GM18526 (cell line): Measurements from ENCODE around the gene ARAP1.

ENCODE experiments used
- POLR2A ChIP-seq: IDR thresholded peaks from 3 replicates; pipeline ENCODE4 v1.6.1; 2011; ENCODE audit not compliant: insufficient read length; ENCODE audit errors: extremely low read depth

Gene ARAP1

DNA sequence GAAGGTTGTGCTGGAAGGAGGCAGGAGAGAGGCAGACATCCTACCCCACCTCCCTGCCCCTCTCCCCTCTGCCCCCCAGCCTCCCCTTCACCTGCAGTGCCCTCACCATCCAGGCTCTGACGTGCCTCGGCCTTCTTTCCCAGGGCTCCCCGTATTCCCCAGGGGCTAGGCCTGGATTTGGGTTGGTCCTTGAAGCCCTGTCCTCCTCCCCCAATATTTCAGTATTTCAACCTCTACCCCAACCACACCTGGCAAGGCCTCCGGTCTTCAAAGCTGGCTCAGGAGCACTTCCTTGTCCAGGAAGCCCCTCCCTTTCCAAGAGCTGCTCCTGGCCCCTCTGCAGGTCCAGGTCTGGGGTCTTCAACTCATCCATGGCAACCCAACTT is 69.4 kb downstream of the ARAP1 start:
- no peak for TF ChIP-seq POLR2A

DNA sequence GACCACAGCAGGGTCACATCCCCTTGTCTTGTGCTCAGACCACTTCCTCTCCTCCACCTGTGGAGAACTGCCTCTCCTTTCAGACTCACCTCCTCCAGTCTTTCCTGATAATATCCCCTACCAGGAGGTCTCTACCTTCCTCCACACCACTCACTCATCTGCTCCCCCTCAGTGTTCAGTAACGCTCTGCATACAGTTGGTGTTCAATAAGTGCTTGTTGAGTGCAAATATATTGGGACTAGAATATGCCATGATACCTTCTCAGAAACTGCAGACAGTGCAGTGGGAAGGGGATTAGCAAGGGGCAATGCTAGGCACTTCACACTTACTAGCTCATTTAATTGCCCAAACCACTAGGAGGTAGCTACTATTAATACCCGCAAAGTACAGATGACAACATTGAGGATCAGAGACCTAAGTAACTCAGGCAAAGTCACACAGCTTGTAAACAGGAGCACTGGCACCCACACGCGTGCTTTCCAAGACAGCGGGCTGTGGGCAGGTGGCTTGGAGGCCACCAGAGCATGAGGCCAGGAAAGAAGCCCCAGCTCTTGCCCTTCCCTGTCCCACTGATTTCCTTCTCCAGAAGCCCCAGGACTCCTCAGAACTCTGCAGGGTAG is 69.9 kb downstream of the ARAP1 start:
- TF ChIP-seq POLR2A, result no peak

DNA sequence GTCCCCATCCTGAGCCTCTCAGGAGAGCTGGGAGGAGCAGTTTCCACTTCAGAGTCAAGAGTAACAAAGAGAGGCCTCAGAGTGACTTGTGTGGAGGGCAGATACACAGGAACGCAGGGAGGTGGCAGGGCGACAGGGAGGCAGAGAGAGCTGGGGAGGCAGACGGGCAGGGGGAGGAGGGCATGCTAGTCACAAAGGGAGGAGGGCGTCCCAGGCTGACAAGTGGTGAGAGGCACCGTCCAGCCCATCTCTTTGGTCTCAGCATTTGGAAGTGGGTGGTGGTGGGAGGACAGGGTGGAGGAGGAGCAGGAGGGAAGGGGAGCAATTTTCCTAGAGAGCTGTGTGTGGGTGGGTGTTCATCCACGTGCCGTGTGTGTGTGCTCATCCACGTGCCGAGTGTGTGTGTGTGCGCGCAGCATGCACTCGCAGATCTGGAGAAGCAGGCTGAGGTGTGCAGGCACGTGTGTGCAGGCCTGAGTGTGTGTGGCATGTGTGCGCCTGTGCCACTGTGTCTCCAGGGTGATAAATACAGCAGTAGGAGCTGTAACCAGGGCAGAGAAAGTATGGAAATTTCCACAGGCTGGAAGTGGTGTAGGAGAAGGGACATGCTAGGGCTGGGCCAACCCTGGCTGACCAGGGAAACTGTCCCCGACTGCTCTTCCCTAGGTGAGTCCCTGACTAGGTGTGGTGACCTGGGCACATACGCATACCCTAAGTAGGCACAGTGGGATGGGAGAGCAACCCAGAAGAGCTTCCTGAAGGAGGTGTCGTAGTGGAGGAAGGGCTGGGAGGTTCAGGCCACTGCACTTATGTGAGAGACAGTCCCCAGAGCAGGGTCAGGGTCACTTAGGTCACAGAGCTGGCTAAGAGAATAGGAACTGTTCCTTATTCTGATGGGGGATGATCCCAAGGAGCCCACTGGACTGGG is 70.7 kb downstream of the ARAP1 start:
- no peak for TF ChIP-seq POLR2A

DNA sequence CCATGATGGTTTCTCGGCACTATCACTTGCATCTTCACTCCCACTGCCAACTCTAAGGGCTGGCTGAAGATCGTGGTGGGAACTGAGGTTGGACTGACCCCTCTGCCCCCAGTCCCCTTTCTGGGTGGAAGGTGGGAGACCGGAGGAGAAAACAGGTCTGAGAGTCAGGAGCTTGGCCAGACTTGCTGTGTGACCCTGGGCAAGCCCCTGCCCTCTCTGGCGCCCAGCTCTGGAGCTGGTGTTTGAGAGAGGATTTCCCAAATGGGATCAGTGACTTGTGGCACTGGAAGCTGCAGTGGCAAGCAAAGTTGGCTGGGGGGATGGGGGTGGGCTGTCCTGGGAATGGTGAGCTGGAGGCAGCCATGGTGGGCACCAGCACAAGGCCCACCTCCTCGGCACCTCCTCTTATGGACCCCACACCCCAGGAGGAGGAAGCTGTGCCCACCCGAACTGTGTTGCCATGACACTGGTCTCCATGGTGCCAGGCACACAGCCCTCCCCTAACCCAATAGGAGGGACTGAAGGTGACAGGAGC is 71.5 kb downstream of the ARAP1 start:
- TF ChIP-seq POLR2A, result no peak

DNA sequence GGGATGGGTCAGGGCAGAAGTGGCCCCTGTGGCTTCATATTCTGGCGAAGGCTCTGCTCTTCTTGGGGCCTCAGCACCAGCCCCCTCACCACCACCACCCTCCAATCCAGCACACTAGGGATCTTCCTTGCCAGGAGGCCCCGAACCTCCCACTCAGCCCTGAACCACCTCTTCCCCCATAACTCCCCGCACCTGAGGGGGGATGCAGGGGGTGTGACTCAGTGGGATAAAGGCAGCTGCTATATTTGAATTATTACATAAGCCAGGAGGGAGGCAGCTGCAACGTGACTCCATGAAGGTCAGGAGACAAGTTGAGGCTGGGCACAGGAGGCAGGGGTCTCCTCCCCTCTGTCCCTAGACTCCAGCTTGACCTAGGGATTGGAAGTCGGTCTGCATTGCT is 72.3 kb downstream of the ARAP1 start:
- TF ChIP-seq POLR2A, result no peak

DNA sequence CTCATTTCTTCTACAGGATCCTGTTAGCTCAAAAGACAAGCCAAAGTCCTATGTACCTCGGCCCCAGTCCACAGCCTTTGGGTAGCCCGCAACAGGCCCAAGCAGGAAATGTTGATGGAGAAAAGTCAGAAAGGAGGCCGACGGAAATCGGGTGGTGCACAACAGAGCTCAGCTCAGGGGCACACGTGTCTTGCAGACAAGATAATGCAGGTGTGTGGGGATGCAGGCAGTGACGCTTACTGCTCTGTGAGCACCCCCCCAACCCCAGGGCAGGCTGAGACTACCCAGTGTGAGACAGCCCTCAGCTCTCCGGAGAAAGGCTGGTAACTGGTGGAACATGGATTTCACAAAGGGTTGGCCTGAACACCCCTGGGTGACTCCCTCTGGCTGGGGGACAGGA is 73.7 kb downstream of the ARAP1 start:
- TF ChIP-seq POLR2A, result no peak

DNA sequence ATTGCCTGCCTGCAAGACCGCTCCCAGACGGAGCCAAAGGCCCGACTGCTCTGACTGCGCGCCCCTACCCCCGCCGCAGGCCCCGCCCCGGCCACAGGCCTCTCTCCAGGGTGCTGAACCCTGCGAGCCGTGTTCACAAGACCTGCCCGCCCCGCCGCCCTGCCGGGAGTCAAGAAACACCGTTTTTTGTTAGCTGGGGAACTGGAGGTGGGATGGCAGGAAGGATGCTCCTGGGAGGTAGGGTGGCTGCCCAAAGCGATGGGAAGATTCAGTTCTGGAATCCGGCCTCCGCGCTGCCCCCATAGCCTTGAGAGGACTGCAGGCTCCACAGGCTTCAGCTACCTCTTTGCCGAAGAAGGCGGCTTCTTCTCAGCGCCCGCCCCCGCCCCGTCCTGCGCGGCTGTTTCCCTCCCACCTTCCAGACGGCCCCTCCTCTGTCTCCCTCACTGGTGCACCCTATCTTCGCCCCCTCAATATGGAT is 75.3 kb downstream of the ARAP1 start:
- no peak for TF ChIP-seq POLR2A

DNA sequence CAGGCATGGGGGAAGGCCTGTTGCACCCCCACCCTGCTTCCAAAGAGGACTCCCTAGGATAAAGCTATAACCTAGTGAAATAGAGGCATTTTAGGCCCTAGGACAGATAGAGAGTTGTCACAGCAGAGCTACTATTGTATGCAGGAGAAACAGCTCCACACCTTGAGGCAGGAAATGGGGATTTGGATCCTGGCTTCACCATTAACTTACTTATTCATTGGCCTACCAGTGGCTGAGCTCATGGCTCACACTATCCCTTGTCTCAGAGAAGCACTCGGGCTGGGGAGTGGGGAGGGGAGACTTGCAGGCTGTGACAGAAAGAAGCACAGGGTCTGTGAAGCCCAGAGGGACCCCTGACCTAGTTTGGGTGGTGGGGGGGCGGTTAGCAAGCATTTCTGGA is 77.0 kb downstream of the ARAP1 start:
- no peak for TF ChIP-seq POLR2A

DNA sequence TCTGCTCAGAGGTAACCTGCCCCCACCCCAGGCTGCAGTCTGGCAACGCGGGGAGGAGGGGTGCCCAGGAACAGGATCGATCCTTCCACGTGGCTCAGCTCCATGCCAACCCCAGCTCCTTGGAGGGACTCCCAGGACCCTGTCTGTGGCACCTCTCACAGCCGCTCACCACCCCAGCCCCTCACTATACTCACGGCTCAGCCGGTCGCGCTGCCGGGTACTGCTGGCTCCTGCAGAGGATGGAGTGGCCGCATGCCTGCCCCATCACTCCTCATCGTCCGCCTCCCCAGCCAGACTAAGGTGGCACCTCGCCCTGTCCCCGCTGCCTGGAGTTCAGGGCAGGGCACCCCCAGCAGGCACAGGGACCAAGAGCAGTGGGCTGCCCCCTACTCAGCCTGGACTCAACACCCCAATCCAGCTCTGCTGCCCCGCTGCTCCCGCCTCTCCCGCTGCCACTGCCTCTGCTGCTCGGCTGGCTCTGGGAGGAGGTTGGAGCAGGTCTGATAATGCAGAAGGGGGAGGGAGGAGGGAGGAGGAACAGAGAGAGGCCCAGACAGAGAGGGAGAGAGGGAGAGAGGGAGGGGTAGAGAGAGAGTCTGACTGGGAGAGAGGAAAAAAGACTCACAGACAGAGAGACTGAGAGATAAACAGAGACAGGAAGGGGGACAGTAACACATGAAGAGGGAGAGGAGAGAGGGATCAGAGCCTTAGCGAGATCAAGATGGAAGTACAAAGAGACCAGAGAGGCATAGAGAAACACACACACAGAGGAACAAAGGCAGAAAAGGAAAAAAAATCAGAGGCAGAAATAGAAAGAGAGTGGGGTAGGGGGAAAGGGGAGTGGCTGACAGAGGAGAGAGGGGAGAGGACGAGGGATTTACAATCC is 78.0 kb downstream of the ARAP1 start, which contains the start of gene PDE2A:
PDE2A (minus strand) TSS at position 480 of the 886 bp plus-strand sequence; CDS start at position 265, 215 bp downstream.
- TF ChIP-seq POLR2A, result no peak

DNA sequence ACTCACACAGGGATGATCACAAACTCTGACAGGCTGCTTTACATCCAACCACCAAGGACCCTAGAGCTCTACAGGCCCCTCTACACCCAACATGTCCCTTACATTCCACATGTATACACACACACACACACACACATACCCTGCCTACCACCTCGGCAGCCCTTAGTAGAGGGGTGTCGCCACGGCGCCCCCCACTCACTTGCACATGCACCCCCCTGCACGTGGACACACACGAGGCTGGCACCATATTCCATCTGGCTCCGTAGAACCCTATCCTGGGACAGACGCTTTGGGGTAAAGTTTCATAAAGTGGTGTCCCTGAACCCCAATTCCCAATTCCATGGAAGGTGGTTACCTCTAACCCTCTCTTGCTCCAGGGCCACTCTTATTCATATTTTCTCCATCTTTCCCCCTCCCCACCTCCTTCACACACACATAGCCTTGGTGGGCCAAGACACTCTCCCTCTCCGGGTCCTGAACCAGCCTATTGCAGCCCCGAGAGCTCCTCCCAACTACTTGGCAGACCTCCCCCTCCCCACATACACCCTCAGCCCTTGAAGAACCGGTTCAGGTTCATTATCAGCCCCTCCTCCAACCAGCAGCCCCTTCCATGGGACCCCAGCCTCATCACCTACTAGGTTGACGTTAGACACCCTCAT is 78.8 kb downstream of the ARAP1 start:
- no peak for TF ChIP-seq POLR2A

DNA sequence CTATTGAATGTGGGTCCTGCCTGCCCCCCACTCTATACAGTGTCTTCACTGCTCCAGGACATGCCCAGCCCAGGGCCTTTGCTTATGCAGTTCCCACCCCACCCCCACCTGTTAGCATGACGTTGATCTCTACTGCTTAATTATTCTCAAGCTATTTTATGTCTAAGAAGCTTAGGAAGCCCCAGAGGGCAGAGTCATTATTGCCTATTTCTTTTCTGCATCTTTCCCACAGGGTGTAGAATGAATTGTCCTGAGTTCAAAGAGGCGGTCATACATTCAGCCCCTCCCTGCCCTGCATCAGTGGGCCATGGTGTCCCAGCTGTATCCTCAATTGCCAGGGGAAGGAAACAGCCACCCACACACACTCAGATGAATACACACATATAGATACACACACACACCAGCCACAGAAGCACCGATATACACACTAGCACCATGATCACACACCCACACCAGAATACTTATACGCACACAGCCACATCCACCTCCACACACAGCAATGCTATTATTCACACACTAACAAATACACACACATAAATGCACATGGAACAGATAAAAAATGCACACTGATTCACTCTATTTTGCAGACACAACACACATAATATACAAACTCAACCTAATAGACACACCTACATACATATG is 79.5 kb downstream of the ARAP1 start:
- TF ChIP-seq POLR2A, result no peak

DNA sequence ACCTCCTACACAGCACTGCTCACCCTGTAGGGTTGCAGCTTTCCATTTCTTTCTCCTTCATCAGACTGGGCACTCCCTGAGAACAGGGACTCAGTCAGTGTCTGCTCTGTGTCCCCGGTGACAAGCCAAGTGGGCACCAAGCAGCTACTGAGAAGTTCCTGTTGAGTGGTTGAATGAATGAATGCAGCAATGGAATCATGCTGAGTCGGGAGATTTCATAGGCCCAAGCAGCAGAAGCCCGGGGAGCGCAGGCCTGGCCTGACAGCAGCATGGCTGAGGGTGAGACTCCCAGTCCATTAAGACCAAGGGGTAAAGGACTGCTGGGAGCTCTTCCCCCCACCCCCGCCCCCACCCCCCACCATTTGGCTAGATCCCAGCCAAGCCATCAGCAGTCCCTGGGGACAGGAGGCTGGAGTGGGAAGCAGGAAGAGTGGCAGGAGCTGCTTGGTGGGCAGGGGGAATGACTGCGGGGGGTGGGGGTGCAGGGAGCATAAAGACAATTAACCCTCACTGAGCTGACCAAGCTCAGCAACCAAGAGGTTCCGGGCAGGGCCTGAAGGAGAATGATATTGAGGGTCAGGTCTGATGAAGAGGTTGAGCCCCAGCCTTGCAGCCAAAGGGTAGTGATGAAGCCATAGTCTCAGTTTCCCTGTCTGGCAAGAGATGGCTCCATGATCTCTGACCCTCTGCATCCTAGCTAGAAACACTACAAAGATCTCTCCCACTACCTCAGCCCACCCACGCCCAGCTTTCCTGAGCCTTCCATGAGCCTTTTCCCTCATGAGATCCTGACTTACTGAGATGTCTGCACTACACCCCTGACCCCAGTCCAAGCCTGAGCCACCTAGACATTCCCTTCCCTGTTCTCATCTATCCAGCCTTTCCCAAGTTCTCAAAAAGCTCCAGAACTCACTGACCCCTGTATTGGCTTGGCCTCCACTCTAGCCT is 80.8 kb downstream of the ARAP1 start:
- TF ChIP-seq POLR2A, result no peak

DNA sequence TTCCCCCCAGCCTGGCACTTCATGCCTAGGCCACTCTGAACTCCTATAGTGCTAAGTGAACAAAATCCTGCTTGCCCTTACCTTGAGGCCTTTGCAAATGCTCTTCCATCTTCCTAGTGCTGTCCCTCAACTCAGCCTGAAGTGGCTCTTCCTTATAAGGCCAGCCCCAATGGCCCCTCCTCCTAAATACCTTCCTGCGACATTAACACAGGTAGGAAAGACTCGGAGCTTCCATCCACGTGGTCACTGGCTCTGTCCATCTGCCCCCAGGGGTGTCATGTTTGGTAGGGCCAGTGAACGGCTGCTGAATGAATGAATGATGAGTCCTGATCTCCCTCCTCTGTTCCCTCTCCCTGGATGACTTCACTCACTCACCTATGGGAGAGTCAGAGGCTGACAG is 82.2 kb downstream of the ARAP1 start:
- TF ChIP-seq POLR2A, result no peak
